ENCODE measurements around the gene MAMDC4.
"Not testable (repeated sequence)": the region's sequence is repeated elsewhere in the genome, so short reads cannot be mapped to it uniquely, and the experiment has no call there.

GRCh38 chr9:136842380-136842948 is 9.7 kb upstream of the MAMDC4 start, which contains the start of gene AJM1:
- not testable (repeated sequence) for TF ChIP-seq BHLHE40 (IDR thresholded peaks at IDR 0.05; ENCODE audit: borderline replicate concordance); SP1 (IDR thresholded peaks at IDR 0.05); ZNF384 (IDR thresholded peaks at IDR 0.05); FOXA1 (IDR thresholded peaks at IDR 0.05); CTBP1 (IDR thresholded peaks at IDR 0.05; ENCODE audit: borderline replicate concordance); FOXM1 (IDR thresholded peaks at IDR 0.05; ENCODE audit: borderline replicate concordance)
